Heart left ventricle (tissue), 13 donors: ENCODE data around the gene MB.

ENCODE experiments used
- CTCF ChIP-seq, 12 donors: fragments of 200-600 bp; sonication (generic) in 4 of 12; IDR thresholded peaks; one replicate each; pipeline versions ENCODE4 v1.5.0 to v1.8.0; 2018 to 2022; ENCODE audit warnings: antibody characterized with exemption in 12 of 12, mild to moderate bottlenecking in 5 of 12
- POLR2A ChIP-seq, 2 donors: fragments of 450-650 bp; IDR thresholded peaks; one replicate each; pipeline ENCODE4 v1.6.1; 2017; ENCODE audit warnings: antibody characterized with exemption in 2 of 2, mild to moderate bottlenecking in 2 of 2, moderate library complexity in 2 of 2
- donor health status: ischemic (EF 13 %, LVEDD 7.1; RV severe dilation, severe dysfunction).
- donor health status: DM: no; HTN: yes; CAD: no.
- donor health status: DM: no; HTN: no; CAD: no.
- donor health status: ischemic (EF 25% LVEDD 6.9; RV normal size, moderate dysfunction).
- donor health status: ischemic (EF 25% LVEDD 5.7; RV mildly dilated, moderate dysfunction).
- donor health status: ischemic (EF 35%, LVEDD 5.7; RV mildly dilated, moderate dysfunction).
- donor health status: nonischemic (EF 11% LVEDD 7.7; RV severe dilation, severe dysfunction).
- donor health status: DM: yes; HTN: yes; CAD: no.
- donor health status: PGD.
- donor health status: ischemic (EF 29% LVEDD 5.4; RV normal size, mild dysfunction).
- donor health status: nonischemic (EF 23%, LVEDD 6.1; RV moderate dilation, normal function).

- TF ChIP-seq POLR2A (IDR thresholded peaks at IDR 0.05): no peak
- no peak for TF ChIP-seq CTCF (IDR thresholded peaks at IDR 0.05)
These were observed 32.6 kb upstream of the MB start for GRCh38 chr22:35649636-35650250.
